IPS-NIHi7 (cell line): ENCODE measurements around the gene STOML1.
"Not testable (repeated sequence)": the region's sequence is repeated elsewhere in the genome, so short reads cannot be mapped to it uniquely, and the experiment has no call there.

ENCODE experiments used
- DNase-seq: peaks from one replicate; pipeline ENCODE4 v3.0.0; 2012; ENCODE audit warnings: mixed read lengths; ENCODE audit errors: extremely low spot score

STOML1 gene

DNA sequence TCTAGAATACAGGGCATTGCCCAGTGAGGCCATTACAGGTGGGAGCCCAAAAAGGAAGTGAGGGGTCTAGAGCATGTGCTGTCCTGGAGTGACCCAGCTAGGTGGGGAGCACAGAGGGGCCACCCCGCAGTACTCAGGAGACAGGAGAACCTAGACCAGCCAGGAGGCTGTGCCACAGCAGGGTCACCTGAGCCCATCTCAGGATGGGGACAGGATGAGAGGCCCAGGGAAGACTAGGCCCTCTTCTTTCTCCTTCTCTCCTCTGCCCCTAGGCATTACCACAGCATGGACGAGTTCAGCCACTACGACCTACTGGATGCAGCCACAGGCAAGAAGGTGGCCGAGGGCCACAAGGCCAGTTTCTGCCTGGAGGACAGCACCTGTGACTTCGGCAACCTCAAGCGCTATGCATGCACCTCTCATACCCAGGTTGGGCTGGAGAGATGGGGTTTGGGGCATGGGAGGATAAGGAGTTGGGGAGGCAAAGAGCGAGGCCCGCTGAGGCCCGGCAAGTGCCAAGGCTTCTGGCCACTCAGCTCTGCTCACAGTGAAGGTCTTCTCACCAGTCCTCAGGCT is 45.2 kb downstream of the STOML1 start:
- DNase-seq: no peak

- DNase-seq: no peak
Measured at GRCh38 chr15:73946046-73946721, 45.9 kb downstream of the STOML1 start.

GRCh38 chr15:73945130-73945508 is 47.0 kb downstream of the STOML1 start:
- no peak for DNase-seq

DNA sequence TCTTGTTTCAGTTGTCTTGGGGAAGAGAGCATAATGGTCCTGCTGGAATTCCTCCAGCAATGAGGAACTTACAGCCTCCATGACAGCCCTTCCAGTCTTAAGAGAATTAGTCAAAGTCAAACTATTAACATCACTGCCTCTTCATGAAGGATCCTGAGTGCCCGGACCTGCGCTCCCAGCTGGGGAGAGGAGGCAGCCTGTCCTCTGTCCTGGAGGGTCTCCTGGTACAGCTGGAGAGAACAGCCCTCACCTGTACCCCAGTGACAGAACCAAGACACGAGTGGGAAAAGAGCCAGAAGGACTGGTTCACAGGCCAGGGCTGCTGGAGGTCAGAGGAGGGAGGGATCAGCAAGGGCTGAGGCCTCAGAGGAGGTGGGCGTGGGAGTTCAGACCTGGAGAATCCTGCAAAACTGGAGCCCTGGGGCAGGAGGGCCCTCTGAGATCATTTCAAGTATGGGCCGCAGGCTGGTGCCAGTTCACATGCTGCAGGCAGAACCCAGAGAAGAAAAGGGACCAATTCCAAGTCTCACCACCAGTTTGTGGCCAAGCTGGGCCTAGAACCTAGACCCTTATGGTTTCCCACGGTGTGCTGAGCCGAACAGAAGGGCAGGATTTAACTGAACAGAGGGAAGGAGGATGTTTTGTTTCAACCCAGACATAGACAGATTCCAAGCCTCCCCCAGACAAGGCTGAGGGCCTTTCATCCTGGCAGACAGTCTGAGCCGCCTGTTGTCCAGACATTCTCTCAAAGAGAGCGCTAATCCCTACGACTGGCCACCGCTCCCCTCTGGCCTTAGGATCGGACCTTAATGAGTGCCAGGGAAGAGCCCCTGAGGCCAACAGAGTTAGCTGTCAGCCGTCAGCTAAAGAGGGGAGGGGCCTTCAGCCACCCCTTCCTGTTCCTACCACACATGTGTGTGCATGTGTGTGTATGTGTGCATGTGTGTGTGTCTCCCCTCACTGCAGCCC is 47.6 kb downstream of the STOML1 start:
- DNase-seq: no peak

GRCh38 chr15:73942751-73943270 is 49.3 kb downstream of the STOML1 start:
- no peak for DNase-seq

DNA sequence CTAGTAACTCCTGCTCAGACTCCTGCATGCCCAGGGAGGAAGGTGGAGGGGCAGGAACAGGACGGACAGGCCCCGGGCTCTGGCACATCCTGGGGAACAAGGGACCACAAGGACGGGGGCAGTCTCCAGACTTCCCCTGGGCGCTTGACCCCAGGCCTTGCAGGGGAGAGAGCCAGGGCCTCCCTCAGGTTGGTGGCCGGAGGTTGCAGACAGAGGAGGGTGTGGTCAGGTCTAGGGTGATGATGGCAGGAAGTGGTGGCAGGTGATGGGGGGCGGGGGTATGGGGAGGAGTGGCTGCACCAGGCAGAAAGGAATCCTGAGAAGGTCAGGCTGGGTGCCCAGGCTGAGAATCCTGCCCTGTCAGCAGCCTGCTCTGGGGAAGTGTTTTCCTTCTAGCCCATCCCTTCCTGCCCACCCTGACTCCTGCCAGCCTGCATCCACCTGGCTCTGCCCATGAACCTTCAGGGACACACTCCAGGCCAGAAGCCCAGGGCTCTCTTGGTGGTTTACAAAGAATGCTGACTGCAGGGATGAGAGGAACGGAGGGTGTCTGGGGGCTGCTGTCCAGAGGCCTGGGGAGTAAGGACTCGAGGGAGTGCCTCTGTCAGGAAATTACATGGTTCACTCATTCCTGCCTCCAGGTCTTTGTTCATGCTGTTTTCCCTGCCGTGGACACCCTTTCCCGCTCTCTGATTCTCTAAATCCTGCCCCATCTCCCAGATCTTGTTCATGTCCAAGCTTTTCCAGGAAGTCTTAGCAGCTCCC is 50.0 kb downstream of the STOML1 start:
- DNase-seq: no peak

- DNase-seq: no peak
Measured at GRCh38 chr15:73941449-73941848, 50.6 kb downstream of the STOML1 start.

DNA sequence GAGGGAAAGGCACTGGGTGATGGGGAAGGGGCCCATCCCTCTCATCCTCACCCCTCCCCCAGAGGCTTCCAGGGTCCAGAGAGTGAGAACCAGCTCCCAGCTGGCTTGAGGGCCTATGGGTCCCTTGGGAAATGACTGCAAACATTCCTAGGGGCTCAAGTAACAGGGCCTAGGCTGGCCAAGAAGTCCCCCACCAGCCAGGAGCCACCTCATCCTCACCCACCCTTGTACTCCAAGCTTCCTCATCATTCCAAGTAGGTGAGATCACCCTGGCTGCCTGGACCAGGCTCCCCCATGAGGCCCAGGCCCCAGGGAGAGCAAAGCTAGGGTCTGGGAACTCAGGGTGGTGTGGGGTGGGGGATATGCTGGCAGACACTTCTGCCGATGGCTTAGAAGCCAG is 51.1 kb downstream of the STOML1 start:
- DNase-seq: no peak

DNA sequence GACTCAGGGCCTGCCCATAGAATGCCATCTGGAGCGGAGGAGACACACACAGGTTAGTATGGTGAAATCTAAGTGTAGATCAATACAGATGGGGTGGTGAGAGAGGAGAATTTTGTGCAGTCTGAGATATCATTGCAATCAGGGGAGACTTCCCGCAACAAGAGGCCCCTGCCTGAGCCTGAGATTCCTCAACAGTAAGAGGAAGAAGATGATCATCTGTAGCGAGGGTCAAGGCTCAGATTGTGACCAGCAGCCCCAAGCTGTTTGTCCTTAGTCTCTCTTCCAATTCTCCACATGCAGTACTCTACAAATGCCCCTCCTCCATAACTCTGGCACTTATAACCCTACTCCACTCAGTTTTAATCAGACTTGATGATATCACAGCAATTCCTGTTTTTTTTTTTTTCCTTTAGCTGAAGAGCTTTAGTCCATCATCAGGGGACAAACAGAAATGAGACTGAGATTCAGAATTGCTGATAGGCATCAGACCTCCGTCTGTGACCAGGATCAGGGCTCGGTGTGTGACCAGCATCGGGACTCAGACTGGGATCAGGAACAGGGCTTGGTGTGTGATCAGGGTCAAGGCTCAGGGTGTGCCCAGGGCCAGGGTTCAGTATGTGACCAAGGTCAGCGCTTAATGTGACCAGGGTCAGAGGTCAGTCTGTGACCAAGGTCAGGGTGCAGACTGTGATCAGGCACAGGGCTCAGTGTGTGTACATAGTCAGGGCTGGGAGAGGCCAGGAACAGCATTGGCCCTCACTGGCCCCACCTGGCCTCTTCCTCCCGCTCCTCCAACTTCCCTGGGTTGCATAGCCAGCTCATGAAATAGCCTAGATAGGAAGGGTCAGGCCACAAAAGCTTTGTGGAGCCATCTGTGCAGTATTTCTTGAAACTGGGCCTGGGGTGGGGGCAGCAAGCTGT is 51.8 kb downstream of the STOML1 start:
- no peak for DNase-seq

- no peak for DNase-seq
Measured at GRCh38 chr15:73939138-73939537, 53.0 kb downstream of the STOML1 start.

GRCh38 chr15:73938516-73938915 is 53.6 kb downstream of the STOML1 start:
- DNase-seq: not testable (repeated sequence)

DNA sequence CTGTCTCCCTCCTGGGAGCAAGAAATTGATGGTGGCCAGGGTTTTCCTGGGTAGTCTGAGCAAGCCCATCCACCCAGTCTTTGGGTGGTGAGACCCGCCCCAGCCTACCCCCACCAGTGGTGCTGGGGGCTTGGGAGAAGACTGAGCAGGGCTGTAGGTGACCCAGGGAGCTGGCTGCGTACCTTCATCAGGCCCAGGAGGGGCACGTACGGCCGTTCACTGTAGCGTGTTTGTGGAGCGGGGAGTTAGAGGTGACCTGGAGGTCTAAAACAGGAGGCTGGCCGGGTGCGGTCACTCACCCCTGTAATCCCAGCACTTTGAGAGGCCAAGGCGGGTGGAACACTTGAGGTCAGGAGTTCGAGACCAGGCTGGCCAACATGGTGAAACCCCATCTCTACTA is 54.4 kb downstream of the STOML1 start:
- no peak for DNase-seq

DNA sequence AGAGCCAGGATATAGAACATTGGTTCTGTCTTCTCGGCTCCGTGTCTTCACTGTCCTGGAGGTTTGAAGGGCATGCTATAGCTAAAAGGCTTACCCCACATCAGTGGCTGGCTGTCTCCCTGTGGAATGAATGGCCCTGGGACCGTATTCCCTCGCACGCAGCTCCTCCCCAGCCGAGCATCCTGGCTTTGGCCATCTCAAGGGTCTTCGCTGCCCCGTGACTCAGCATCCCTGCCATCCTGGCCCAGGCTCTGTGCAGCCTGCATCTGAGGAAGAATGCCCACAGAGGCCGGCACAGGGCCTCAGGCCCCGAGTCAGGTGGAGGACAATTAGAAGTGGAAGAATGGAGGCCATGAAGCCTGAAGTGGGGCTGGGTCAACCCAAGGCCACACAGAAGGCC is 54.8 kb downstream of the STOML1 start:
- DNase-seq: no peak

DNA sequence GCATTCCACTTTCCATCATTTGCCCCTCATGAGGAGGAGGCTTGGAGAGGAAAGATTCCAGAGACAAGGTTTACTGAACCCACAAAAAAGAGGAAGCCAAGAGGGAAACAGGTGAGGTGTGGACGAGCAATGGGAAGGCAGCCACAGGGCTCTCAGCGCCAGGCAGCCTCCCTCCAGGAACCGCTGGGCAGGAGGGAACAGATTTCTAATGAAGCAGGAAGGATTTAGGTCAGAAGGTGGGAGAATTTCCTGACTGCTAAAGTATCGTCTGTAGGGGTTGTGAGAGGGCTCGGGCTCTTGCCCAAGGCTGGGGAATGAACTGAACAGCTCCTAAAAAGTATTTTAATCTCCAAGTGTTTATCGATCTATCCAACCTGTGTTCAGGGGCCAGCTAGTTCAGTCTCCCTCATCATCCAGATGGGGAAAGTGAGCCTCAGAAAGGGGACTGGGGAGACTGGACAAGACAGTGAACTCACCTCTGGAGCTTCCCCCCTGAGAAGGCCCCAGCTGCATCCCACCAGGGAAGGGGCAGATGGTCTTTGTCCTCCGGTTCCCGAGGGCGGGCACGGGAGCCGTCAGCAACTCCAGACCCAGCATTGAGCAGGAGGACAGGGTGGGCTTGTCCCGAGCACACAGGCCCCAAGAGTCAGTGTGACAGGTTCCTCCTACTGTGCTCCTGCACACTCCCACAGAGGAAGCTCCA is 55.4 kb downstream of the STOML1 start:
- no peak for DNase-seq

GRCh38 chr15:73936181-73936580 is 55.9 kb downstream of the STOML1 start:
- DNase-seq: no peak

- no peak for DNase-seq
Measured at GRCh38 chr15:73935547-73935946, 56.5 kb downstream of the STOML1 start.

DNA sequence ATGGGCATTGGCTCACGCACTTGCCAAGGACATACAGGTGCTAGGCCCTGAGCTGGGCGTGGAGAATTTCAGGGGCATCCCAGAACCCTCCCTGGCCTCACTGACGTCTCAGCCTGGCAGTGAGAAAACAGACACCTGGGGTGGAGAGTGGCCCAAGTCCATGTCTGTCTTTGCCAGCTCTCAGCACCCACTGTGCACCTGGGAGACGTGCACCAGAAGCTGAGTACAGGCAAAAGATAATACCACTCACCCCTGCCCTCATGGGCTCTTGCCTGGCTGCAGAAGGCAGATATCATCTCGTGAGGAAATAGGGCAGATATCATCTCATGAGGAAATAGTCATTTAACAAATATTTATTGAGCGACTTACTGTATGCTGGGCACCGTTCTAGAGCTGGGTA is 57.8 kb downstream of the STOML1 start:
- DNase-seq: no peak

- DNase-seq: no peak
Measured at GRCh38 chr15:73932381-73933191, 59.5 kb downstream of the STOML1 start.

DNA sequence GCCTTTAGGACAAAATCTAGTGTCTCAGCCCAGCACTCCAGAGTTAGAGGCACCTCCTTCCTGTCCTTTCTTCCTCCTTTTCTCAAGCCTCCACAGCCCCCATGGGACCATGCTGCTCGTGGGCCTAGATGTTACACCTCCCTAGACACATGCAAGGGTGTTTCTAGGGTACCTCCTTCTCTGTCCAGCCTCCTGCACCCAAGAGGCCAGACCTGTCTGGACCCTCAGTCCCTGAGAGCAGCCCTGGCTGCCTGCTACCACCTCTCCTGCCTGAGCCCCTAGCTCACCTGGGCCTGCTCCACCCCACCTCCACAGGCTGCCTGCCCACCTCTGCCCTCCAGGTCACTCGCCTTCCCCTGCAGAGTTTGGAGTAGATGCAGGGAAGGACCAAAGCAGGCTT is 60.7 kb downstream of the STOML1 start:
- DNase-seq: no peak
